Colonic mucosa (tissue), 4 donors: Measurements from ENCODE around the gene IQCE. TPM values are rescaled to one million over a fixed set of nuclear protein-coding genes. Genes with fewer than 3 reads are reported as not detected.

Source experiments
- DNase-seq: peaks from one replicate; pipeline ENCODE4 v3.0.0-alpha.2; 2020
- H3K27ac ChIP-seq: fragments of 200-600 bp; one replicate; pipeline ENCODE4 v1.8.0; 2021
- H3K27me3 ChIP-seq: fragments of 200-600 bp; one replicate; pipeline ENCODE4 v1.8.0; 2021
- H3K36me3 ChIP-seq: fragments of 200-600 bp; one replicate; pipeline ENCODE4 v1.8.0; 2021
- H3K4me1 ChIP-seq: fragments of 200-600 bp; one replicate; pipeline ENCODE4 v1.8.0; 2021; ENCODE audit warnings: mild to moderate bottlenecking
- H3K4me3 ChIP-seq: fragments of 200-600 bp; one replicate; pipeline ENCODE4 v1.8.0; 2021
- H3K9ac ChIP-seq, 2 donors: one replicate each; pipeline ENCODE4 v1.7.0; 2013; ENCODE audit warnings: control low read depth in 2 of 2, low read depth in 2 of 2, low read length in 2 of 2
- H3K9me3 ChIP-seq: fragments of 200-600 bp; one replicate; pipeline ENCODE4 v1.8.0; 2021
- intact Hi-C: fragments of 100-400 bp; cut with DNase I; formaldehyde crosslinking; loops from one replicate; pipeline ENCODE4 v1.14.1; 2022
- microRNA-seq: library from miRNA; unstranded; fragments of <30 nt; microRNA quantifications from one replicate; pipeline ENCODE4, GENCODE V29; 2019
- total RNA-seq, 2 donors: library from RNA; stranded (reverse); fragmentation: NEBNext Ultra II Directional in 1 of 2; extraction: Animal tissue kit (Norgen Biotek cat#: 25700) in 1 of 2; gene quantifications; one replicate each; pipeline ENCODE4 v1.2.1, GENCODE V29; 2021
- TF ChIP-seq, protein P1 (sequence below): fragments of 200-600 bp; IDR thresholded peaks from one replicate; pipeline ENCODE4 v1.8.0; 2022; ENCODE audit warnings: antibody characterized with exemption, mild to moderate bottlenecking
- donor health status: healthy.
- donor health status: DM: no; HTN: no; CAD: no.
- donor health status: DM: no; HTN: no; CAD: no.

IQCE gene
- total RNA-seq, 2 donors from 2014 or later, result 23.2 to 36.3 TPM

DNA sequence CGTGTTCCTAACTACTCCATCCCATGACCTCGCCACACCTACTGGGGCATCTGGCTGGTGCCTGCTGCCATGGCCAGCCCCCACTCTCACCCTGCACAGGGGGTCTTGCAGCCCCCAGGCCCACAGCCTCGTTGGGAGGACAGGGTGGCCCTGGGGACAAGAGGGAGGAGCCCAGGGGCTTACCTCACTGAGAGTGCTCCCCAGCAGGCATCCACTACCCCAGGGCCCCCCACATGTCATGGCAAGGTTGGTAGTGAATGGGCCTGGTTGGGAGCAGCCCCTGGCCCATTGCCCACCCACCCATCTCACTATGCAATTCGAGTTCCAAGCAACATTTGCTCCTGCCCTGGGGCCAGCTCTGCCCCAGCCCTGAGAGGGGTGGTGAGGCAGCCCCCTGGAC, 105.2 kb downstream of the IQCE start:
- DNase-seq, result no peak
- no peak overlapping the region for H3K27ac ChIP-seq
- H3K9me3 ChIP-seq, result no peaks in the 10 kb centered on the region
- no peak overlapping the region for H3K4me3 ChIP-seq
- H3K4me1 ChIP-seq, result no peaks in the 10 kb centered on the region
- no peak overlapping the region for H3K9ac ChIP-seq
- intact Hi-C loops, result no loop called here
- H3K27me3 ChIP-seq, result no peaks in the 10 kb centered on the region
- TF ChIP-seq, protein P1, sequence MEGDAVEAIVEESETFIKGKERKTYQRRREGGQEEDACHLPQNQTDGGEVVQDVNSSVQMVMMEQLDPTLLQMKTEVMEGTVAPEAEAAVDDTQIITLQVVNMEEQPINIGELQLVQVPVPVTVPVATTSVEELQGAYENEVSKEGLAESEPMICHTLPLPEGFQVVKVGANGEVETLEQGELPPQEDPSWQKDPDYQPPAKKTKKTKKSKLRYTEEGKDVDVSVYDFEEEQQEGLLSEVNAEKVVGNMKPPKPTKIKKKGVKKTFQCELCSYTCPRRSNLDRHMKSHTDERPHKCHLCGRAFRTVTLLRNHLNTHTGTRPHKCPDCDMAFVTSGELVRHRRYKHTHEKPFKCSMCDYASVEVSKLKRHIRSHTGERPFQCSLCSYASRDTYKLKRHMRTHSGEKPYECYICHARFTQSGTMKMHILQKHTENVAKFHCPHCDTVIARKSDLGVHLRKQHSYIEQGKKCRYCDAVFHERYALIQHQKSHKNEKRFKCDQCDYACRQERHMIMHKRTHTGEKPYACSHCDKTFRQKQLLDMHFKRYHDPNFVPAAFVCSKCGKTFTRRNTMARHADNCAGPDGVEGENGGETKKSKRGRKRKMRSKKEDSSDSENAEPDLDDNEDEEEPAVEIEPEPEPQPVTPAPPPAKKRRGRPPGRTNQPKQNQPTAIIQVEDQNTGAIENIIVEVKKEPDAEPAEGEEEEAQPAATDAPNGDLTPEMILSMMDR, result no peak
- H3K36me3 ChIP-seq, result no peaks in the 10 kb centered on the region

Small RNAs within 50 kb of the gene (microRNA-seq; reads per million reads assigned to microRNA genes)
- not detected for gene MIR4648

Other genes starting within 250 kb of the IQCE start
- 10 to 100 TPM; 22.4 to 36.7 TPM for gene SNX8, start 244.5 kb upstream of the IQCE start, total RNA-seq
- gene EIF3B, start 204.2 kb upstream of the IQCE start, total RNA-seq, result 100 to 1,000 TPM in 1 of 2 donors, 10 to 100 TPM in 1; 94.4 to 180 TPM
- gene CHST12, start 155.4 kb upstream of the IQCE start, total RNA-seq, result 1 to 10 TPM; 8.7 to 8.8 TPM
- gene GRIFIN, start 82.6 kb upstream of the IQCE start, total RNA-seq, result not detected
- 100 to 1,000 TPM in 1 of 2 donors, 10 to 100 TPM in 1; 61.4 to 105 TPM for gene LFNG, start 39.2 kb upstream of the IQCE start, total RNA-seq
- gene BRAT1, start 3.5 kb upstream of the IQCE start, total RNA-seq, result 10 to 100 TPM; 19.3 to 40.0 TPM
- gene TTYH3, start 73.0 kb downstream of the IQCE start, total RNA-seq, result 10 to 100 TPM; 50.0 to 59.5 TPM
- under 1 TPM in 1 of 2 donors, not detected in 1; 0.08 TPM for gene AMZ1, start 129.2 kb downstream of the IQCE start, total RNA-seq